Effector CD8-positive, alpha-beta T cell (primary cell): ENCODE data around the gene DRC7.
"Not testable (repeated sequence)": the region's sequence is repeated elsewhere in the genome, so short reads cannot be mapped to it uniquely, and the experiment has no call there.

Source experiments
- DNase-seq: peaks from one replicate; lab custom pipeline; 2025; lab: John Stamatoyannopoulos, UW

Gene DRC7

GRCh38 chr16:57711993-57712392, 17.4 kb downstream of the DRC7 start:
- DNase-seq: no peak

GRCh38 chr16:57712569-57712968, 18.0 kb downstream of the DRC7 start:
- not testable (repeated sequence) for DNase-seq

GRCh38 chr16:57713596-57713995, 19.0 kb downstream of the DRC7 start:
- no peak for DNase-seq

- no peak for DNase-seq
Measured at GRCh38 chr16:57714047-57714446, 19.4 kb downstream of the DRC7 start.

- DNase-seq: peak; percentile 13
Measured at GRCh38 chr16:57720142-57720575, 25.6 kb downstream of the DRC7 start.

GRCh38 chr16:57721356-57722209, 27.0 kb downstream of the DRC7 start:
- no peak for DNase-seq

GRCh38 chr16:57722210-57722499, 27.5 kb downstream of the DRC7 start:
- no peak for DNase-seq

GRCh38 chr16:57722651-57723050, 28.0 kb downstream of the DRC7 start:
- DNase-seq: no peak

GRCh38 chr16:57723170-57723569, 28.6 kb downstream of the DRC7 start:
- no peak for DNase-seq

GRCh38 chr16:57724531-57724930, 29.9 kb downstream of the DRC7 start:
- DNase-seq: no peak

GRCh38 chr16:57725151-57725550, 30.5 kb downstream of the DRC7 start:
- no peak for DNase-seq

GRCh38 chr16:57725554-57725953, 30.9 kb downstream of the DRC7 start:
- no peak for DNase-seq

- DNase-seq: no peak
Measured at GRCh38 chr16:57725976-57726375, 31.4 kb downstream of the DRC7 start.

- DNase-seq: no peak
Measured at GRCh38 chr16:57726433-57726947, 31.9 kb downstream of the DRC7 start.

GRCh38 chr16:57727610-57728009, 33.0 kb downstream of the DRC7 start:
- no peak for DNase-seq

- DNase-seq: no peak
Measured at GRCh38 chr16:57728336-57729181, 34.0 kb downstream of the DRC7 start.

GRCh38 chr16:57729182-57729484, 34.5 kb downstream of the DRC7 start:
- no peak for DNase-seq

GRCh38 chr16:57729852-57730251, 35.2 kb downstream of the DRC7 start:
- not testable (repeated sequence) for DNase-seq

GRCh38 chr16:57730771-57731730, 36.4 kb downstream of the DRC7 start:
- no peak for DNase-seq

GRCh38 chr16:57732037-57732436, 37.4 kb downstream of the DRC7 start:
- no peak for DNase-seq

GRCh38 chr16:57732714-57733113, 38.1 kb downstream of the DRC7 start:
- DNase-seq: no peak
